Inflammatory macrophage treated with lipopolysaccharide for 4 hours (primary cell): Measurements from ENCODE around the gene CDK19.
"Not testable (repeated sequence)": the region's sequence is repeated elsewhere in the genome, so short reads cannot be mapped to it uniquely, and the experiment has no call there.

Experiments used
- DNase-seq: peaks from one replicate; pipeline ENCODE4 v3.0.0-alpha.2; 2020

CDK19 gene

GRCh38 chr6:110815411-110816409 lies at the start of gene CDK19:
Gene CDK19, minus strand, starts transcription at chr6:110815469. Its CDS starts 333 bp downstream, at chr6:110815136.
- DNase-seq: peak; percentile 99

DNA sequence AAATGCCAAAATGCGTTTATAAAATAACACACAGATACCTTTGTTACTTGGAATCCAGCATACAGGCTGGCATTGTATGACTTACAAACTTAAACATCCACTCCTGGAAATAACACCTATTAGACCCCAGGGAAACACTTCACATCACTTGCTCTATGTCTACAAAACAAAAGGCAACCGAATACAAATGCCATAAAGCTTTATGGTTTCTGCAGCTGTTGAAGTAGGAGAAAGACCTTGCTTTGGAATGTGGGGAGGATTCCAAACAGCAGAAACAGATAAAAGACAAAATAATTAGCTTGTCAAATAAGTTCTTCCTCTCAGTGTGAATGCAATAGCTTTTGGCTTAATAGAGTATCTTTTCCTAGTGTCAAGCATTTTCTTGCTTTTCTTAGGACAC lies 49.6 kb upstream of the CDK19 start:
- no peak for DNase-seq

GRCh38 chr6:110859335-110859792 lies 44.1 kb upstream of the CDK19 start:
- DNase-seq: peak; percentile 69

- DNase-seq: no peak
These were observed 43.4 kb upstream of the CDK19 start for GRCh38 chr6:110858562-110859214.

DNA sequence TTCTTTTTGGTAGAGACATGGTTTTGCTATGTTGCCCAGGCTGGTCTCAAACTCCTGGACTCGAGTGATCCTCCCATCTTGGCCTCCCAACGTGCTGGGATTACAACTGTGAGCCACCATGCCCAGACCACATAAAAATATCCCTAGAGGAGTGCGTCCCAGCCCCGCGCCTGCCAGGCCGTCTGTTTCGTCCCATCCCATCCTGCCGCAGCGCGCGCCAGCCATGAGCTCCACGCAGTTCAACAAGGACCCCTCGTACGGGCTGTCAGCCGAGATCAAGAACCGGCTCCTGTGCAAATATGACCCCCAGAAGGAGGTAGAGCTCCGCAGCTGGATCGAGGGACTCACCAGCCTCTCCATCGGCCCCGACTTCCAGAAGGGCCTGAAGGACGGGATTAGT lies 42.7 kb upstream of the CDK19 start:
- no peak for DNase-seq

- no peak for DNase-seq
These were observed 41.0 kb upstream of the CDK19 start for GRCh38 chr6:110856296-110856695.

- DNase-seq: no peak
These were observed 38.6 kb upstream of the CDK19 start for GRCh38 chr6:110853754-110854477.

- peak; percentile 52 for DNase-seq
These were observed 37.5 kb upstream of the CDK19 start for GRCh38 chr6:110852773-110853172.

- DNase-seq: no peak
These were observed 34.5 kb upstream of the CDK19 start for GRCh38 chr6:110849781-110850180.

GRCh38 chr6:110841266-110841665 lies 26.0 kb upstream of the CDK19 start:
- peak; percentile 14 for DNase-seq

GRCh38 chr6:110835751-110836150 lies 20.5 kb upstream of the CDK19 start:
- DNase-seq: not testable (repeated sequence)

DNA sequence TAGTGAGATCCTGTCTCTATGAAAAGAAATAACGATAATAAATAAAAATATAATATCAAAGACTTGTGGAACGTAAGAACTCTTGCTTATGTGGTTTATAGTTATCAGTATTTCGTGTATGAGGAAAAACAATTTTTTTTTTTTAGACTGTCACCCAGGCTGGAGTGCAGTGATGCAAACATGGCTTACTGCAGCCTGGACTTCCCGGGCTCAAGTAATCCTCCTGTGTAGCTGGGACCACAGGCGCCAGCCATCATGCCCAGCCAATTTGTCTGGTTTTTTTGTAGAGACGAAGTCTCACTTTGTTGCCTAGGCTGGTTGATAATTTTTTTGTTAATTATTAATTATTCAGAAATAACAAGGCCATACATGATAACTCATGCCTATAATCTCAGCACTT lies 18.6 kb upstream of the CDK19 start:
- peak; percentile 38 for DNase-seq

DNA sequence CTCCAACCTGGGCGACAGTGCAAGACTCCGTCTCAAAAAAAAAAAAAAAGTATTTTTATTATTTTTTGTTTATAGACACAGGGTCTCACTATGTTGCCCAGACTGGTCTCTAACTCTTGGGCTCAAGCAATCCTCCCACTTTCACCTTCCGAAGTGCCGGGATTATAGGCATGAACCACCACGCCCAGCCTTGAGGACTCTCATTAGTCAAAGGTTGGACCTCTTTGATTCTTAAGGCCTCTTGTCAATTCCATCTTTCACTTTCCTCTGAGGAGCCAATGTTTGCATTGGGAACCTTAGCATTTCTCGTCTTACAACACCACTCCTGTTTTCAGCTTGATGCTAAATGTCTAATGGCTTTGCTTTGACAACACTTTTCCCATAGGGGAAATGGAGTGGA lies 16.1 kb upstream of the CDK19 start:
- no peak for DNase-seq

- peak; percentile 44 for DNase-seq
These were observed 13.1 kb upstream of the CDK19 start for GRCh38 chr6:110828396-110828795.

GRCh38 chr6:110826236-110827129 lies 11.2 kb upstream of the CDK19 start:
- peak; percentile 83 for DNase-seq

- DNase-seq: peak; percentile 66
These were observed 7.9 kb upstream of the CDK19 start for GRCh38 chr6:110823146-110823545.

DNA sequence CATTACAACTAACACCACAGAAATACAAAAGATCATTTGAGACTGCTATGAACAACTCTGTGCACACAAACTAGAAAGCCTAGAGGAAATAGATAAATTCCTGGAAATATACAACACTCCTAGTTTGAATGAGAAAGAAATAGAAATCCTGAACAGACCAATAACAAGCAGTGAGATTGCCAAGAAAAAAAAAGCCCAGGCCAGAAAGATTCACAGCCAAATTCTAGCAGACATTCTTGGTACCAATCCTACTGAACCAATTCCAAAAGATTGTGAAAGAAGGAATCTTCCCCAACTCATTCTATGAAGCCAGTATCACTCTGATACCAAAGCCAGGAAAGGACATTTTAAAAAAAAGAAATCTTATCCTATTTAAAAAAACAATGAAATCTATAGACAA lies 7.0 kb upstream of the CDK19 start:
- no peak for DNase-seq

GRCh38 chr6:110816677-110817076 lies 1.4 kb upstream of the CDK19 start:
- DNase-seq: no peak

DNA sequence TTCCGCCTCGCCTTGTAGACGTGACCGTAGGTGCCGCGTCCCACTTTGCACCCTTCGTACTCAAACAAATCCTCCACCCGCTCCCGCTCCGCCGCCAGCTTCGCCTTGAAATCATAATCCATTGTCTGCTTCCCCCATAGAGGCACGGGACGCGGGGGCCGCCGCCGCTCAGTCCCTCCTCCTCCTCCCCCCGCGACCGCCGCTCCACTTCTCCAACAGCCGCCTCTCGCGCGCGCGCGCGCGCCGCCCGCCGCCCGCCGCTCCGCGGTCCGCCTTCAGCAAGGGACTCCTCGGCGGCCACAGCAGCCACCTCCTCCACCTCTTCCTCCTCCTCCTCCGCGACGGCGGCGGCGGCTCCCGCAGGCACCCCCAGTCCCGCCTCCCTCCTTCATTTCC lies 256 bp downstream of the CDK19 start:
- no peak for DNase-seq

DNA sequence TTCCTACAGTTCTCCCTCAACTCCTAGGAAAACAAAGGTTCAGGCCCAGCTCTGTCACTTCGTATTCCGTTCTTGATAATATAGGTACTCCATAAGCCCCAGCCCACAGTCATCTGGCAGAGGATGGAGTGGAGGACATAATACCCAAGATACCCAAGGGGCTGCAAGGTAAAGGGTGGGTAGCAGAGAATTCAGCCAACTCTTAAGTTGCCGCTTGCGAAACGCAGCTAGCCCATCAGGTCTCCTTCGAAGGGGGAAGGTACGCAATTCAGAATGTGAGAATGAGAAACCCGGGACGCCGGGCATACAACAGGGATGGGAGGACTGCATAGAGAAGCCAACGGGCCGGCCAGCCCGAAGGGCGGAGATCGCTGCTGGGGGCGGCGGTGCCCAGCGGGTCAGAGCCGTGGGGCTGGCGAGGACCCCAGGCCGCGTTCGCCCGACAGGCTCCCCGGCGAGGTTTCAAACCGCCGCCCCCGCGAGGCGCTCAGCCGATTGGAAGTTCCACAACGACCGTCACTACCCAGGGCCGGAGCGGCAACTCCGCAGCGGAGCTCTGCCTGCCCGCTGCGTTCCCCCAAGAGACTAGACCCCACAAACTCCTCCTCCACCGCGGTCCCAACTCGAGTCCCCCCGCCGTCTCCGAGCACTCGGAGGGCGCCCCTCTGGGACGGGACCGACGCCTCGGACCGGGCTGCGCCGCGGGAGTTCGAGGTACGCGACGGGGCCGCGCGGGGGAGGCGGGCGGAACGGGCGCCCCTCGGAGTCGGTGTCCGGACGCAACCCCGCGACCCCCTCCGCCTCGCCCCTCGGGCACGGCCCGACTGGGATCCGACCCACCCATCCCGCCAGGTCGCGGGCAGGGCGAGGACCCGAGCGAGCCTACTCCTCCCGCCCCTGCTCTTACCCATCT lies 911 bp downstream of the CDK19 start:
- DNase-seq: peak; percentile 77
